ENCODE measurements around the gene CLEC4C. TPM values are rescaled to one million over a fixed set of nuclear protein-coding genes. Genes with fewer than 3 reads are reported as not detected.
"Not testable (repeated sequence)": the region's sequence is repeated elsewhere in the genome, so short reads cannot be mapped to it uniquely, and the experiment has no call there.

The CLEC4C gene
- total RNA-seq, 1 donor from 2014 or later, result not detected

DNA sequence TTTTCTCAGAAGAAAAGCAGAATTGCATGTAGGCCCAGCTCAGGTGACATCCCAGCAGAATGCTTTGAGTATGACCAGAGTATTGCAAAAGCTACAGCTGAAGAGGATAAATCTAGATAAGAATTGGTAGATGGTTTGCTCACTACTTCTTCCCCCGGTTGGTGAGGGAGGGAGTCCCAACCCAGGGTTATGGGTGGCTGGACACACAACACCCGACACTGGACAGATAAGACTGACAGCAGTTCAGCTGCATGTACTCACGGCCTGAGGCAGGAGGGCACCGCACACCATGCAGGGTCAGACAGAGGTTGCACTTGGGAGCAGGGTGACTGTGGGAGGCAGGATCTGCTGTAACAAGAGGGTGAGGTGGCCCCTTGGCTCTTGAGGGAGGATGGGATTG, 1.7 kb upstream of the CLEC4C start:
- H3K4me3 Mint-ChIP-seq (ENCODE audit: low read depth), result no peak overlapping the region
- H3K27me3 Mint-ChIP-seq, result no peaks in the 10 kb centered on the region
- TF ChIP-seq, protein P1, sequence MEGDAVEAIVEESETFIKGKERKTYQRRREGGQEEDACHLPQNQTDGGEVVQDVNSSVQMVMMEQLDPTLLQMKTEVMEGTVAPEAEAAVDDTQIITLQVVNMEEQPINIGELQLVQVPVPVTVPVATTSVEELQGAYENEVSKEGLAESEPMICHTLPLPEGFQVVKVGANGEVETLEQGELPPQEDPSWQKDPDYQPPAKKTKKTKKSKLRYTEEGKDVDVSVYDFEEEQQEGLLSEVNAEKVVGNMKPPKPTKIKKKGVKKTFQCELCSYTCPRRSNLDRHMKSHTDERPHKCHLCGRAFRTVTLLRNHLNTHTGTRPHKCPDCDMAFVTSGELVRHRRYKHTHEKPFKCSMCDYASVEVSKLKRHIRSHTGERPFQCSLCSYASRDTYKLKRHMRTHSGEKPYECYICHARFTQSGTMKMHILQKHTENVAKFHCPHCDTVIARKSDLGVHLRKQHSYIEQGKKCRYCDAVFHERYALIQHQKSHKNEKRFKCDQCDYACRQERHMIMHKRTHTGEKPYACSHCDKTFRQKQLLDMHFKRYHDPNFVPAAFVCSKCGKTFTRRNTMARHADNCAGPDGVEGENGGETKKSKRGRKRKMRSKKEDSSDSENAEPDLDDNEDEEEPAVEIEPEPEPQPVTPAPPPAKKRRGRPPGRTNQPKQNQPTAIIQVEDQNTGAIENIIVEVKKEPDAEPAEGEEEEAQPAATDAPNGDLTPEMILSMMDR (IDR thresholded peaks at IDR 0.05; ENCODE audit: unreplicated experiment), result no peak
- H3K27ac Mint-ChIP-seq, result no peak overlapping the region
- peaks cover 6% of the 10 kb centered on the region for H3K9me3 Mint-ChIP-seq (ENCODE audit: low read depth)
- no peaks in the 10 kb centered on the region for H3K36me3 Mint-ChIP-seq (ENCODE audit: insufficient read depth)
- H3K4me1 Mint-ChIP-seq (ENCODE audit: low read depth), result no peaks in the 10 kb centered on the region
- DNase-seq (ENCODE audit: low spot score, unreplicated experiment), result no peak

DNA sequence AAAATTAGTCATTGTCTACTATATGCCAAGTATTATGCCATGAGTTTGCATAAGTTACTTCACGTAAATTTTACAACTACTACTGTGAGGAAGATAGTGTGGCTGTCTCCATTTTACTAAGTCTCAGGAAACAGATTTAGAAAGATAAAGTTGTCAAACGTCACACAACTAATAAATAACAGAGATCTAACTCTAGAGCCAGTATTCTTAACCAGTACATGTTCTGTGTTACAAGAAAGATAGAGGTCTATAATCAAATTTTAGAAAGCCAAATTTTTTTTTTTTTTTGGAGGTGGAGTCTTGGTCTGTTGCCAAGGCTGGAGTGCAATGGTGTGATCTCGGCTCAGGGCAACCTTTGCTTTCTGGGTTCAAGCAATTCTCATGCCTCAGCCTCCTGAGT, 14.2 kb downstream of the CLEC4C start:
- DNase-seq (ENCODE audit: low spot score, unreplicated experiment), result no peak
- TF ChIP-seq, protein P1 (IDR thresholded peaks at IDR 0.05; ENCODE audit: unreplicated experiment), result no peak
- peaks cover 8% of the 10 kb centered on the region for H3K4me1 Mint-ChIP-seq (ENCODE audit: low read depth)
- peaks cover 3% of the 10 kb centered on the region for H3K27me3 Mint-ChIP-seq
- H3K9me3 Mint-ChIP-seq (ENCODE audit: low read depth), result no peaks in the 10 kb centered on the region
- H3K4me3 Mint-ChIP-seq (ENCODE audit: low read depth), result no peak overlapping the region
- no peak overlapping the region for H3K27ac Mint-ChIP-seq
- no peaks in the 10 kb centered on the region for H3K36me3 Mint-ChIP-seq (ENCODE audit: insufficient read depth)

GRCh38 chr12:7731486-7731885, 15.7 kb downstream of the CLEC4C start:
- Mint-ChIP-seq H3K27ac (peak overlapping the region; percentile 21), H3K4me3 (ENCODE audit: low read depth) (no peak overlapping the region), H3K36me3 (ENCODE audit: insufficient read depth) (no peaks in the 10 kb centered on the region), H3K9me3 (ENCODE audit: low read depth) (peaks cover 4% of the 10 kb centered on the region), H3K27me3 (peaks cover 3% of the 10 kb centered on the region), H3K4me1 (ENCODE audit: low read depth) (peaks cover 8% of the 10 kb centered on the region)
- TF ChIP-seq, protein P1 (IDR thresholded peaks at IDR 0.05; ENCODE audit: unreplicated experiment), result no peak
- DNase-seq (ENCODE audit: low spot score, unreplicated experiment), result no peak

- not testable (repeated sequence) for H3K9me3 Mint-ChIP-seq (ENCODE audit: low read depth); H3K4me3 Mint-ChIP-seq (ENCODE audit: low read depth); DNase-seq (ENCODE audit: low spot score, unreplicated experiment); H3K36me3 Mint-ChIP-seq (ENCODE audit: insufficient read depth); H3K27me3 Mint-ChIP-seq; H3K4me1 Mint-ChIP-seq (ENCODE audit: low read depth)
- peak overlapping the region; percentile 21 for H3K27ac Mint-ChIP-seq
These were observed 16.2 kb downstream of the CLEC4C start for GRCh38 chr12:7730984-7731383.

GRCh38 chr12:7729746-7730145, 17.4 kb downstream of the CLEC4C start:
- no peak for DNase-seq (ENCODE audit: low spot score, unreplicated experiment)
- TF ChIP-seq, protein P1 (IDR thresholded peaks at IDR 0.05; ENCODE audit: unreplicated experiment), result no peak
- Mint-ChIP-seq H3K9me3 (ENCODE audit: low read depth) (peaks cover 4% of the 10 kb centered on the region), H3K27ac (no peak overlapping the region), H3K4me3 (ENCODE audit: low read depth) (no peak overlapping the region), H3K36me3 (ENCODE audit: insufficient read depth) (no peaks in the 10 kb centered on the region), H3K4me1 (ENCODE audit: low read depth) (peaks cover 8% of the 10 kb centered on the region), H3K27me3 (peaks cover 3% of the 10 kb centered on the region)

DNA sequence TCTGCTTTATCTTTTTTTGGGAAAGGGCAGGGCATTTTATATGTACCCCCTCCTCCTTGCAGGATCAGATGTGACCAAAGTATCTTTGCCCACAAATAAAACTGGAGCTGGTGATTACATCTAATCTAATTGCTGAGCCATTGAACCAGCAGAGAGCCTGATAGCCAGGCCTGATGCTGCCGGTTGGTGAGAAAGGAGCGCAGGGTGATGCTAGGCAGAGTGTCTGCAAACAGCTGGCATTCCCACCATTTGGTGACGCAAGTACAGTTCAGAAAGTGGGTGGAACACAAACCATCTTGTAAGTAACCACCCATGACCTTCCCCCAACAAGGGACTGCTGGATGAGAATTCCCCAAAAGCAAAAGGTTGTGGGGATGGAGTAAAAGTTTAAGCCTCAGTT, 23.2 kb downstream of the CLEC4C start:
- H3K9me3 Mint-ChIP-seq (ENCODE audit: low read depth), result peaks cover 4% of the 10 kb centered on the region
- no peak overlapping the region for H3K4me3 Mint-ChIP-seq (ENCODE audit: low read depth)
- no peak for DNase-seq (ENCODE audit: low spot score, unreplicated experiment)
- no peaks in the 10 kb centered on the region for H3K36me3 Mint-ChIP-seq (ENCODE audit: insufficient read depth)
- no peaks in the 10 kb centered on the region for H3K27me3 Mint-ChIP-seq
- H3K4me1 Mint-ChIP-seq (ENCODE audit: low read depth), result no peaks in the 10 kb centered on the region
- H3K27ac Mint-ChIP-seq, result no peak overlapping the region
- TF ChIP-seq, protein P1 (IDR thresholded peaks at IDR 0.05; ENCODE audit: unreplicated experiment), result no peak
